ENCODE measurements around the gene ITGB1. TPM values are rescaled to one million over a fixed set of nuclear protein-coding genes. Genes with fewer than 3 reads are reported as not detected.

Gene ITGB1
- polyA plus RNA-seq, 1 of the 3 experiments (the other 2 are of a cell fraction): 666 TPM

GRCh38 chr10:32940321-32941301 lies 17.4 kb downstream of the ITGB1 start:
- no peaks in the 10 kb centered on the region for H3K27me3 ChIP-seq (ENCODE audit: insufficient read depth)
- 89% methylated on average over 10 of the region's 10 CpGs for WGBS (ENCODE audit: low lambda C conversion rate)

More at GRCh38 chr10:32940321-32941301, 17.4 kb downstream of the ITGB1 start:
- peaks cover under 1 to 20% of the 10 kb centered on the region in 2 experiments for H3K36me3 ChIP-seq (replicated peaks in 1 of 2; ENCODE audit: control insufficient read depth in 1 of 2, insufficient read depth in 2 of 2, low read length in 1 of 2)
- H3F3A ChIP-seq (replicated peaks; ENCODE audit: insufficient read depth): peaks cover 14% of the 10 kb centered on the region
- peaks cover 100% of the 10 kb centered on the region for H4K20me1 ChIP-seq (ENCODE audit: insufficient read depth)
- ChIA-PET POLR2A (no interaction called here), CTCF (no interaction called here)
- H3K79me2 ChIP-seq (ENCODE audit: insufficient read depth): peaks cover 100% of the 10 kb centered on the region
- no peaks in the 10 kb centered on the region for H3K9me2 ChIP-seq
- DNase-seq: no peak
- H3K4me1 ChIP-seq (ENCODE audit: control insufficient read depth in 1 of 2, insufficient read depth in 2 of 2, low read depth in 1 of 2, low read length in 1 of 2): peaks cover 26 to 40% of the 10 kb centered on the region in 2 experiments
- H3K27ac ChIP-seq (ENCODE audit: low read depth in 2 of 2, low read length in 1 of 2): peak overlapping the region; percentile 7 to 70
- no peak overlapping the region for H3K4me2 ChIP-seq
- no peaks in the 10 kb centered on the region for H3K9me3 ChIP-seq
- H3K4me3 ChIP-seq (ENCODE audit: low read depth in 2 of 2, low read length in 1 of 2): no peak overlapping the region
- no peak overlapping the region for H2AFZ ChIP-seq (ENCODE audit: low read depth)
- no peak for TF ChIP-seq SIN3A (IDR thresholded peaks at IDR 0.05; ENCODE audit: borderline replicate concordance, low read depth, low read length)
- no peak for TF ChIP-seq RAD21 (IDR thresholded peaks at IDR 0.05; ENCODE audit: low read length)
- no peak for TF ChIP-seq MXI1 (IDR thresholded peaks at IDR 0.05; ENCODE audit: low read depth, low read length)
- no peak for TF ChIP-seq POLR2AphosphoS5 (IDR thresholded peaks at IDR 0.05; ENCODE audit: low read depth, low read length)
- TF ChIP-seq FOXM1 (IDR thresholded peaks at IDR 0.05; ENCODE audit: low read depth): no peak
- no peak for TF ChIP-seq ZBTB33 (IDR thresholded peaks at IDR 0.05; ENCODE audit: borderline replicate concordance, low read depth)
- no peak for TF ChIP-seq NFIC (IDR thresholded peaks at IDR 0.05; ENCODE audit: borderline replicate concordance)
- TF ChIP-seq TEAD4 (IDR thresholded peaks at IDR 0.05; ENCODE audit: borderline replicate concordance, insufficient read depth): no peak
- no peak for TF ChIP-seq EP300 (IDR thresholded peaks at IDR 0.05; ENCODE audit: borderline replicate concordance in 1 of 2, low read depth in 1 of 2, low read length in 1 of 2)
- TF ChIP-seq EZH2phosphoT487 (IDR thresholded peaks at IDR 0.05; ENCODE audit: borderline replicate concordance, low read depth): no peak
- TF ChIP-seq REST (IDR thresholded peaks at IDR 0.05; ENCODE audit: low read depth, low read length): no peak
- TF ChIP-seq YY1 (IDR thresholded peaks at IDR 0.05; ENCODE audit: low read depth): no peak
- TF ChIP-seq IRF3 (IDR thresholded peaks at IDR 0.05; ENCODE audit: low read depth, low read length): no peak
- no peak overlapping the region for H3K9ac ChIP-seq
